ENCODE results near the gene UFD1. TPM values are rescaled to one million over a fixed set of nuclear protein-coding genes. Genes with fewer than 3 reads are reported as not detected.

Gene UFD1
- total and polyA plus RNA-seq, 9 of the 15 experiments (the other 6 are each of a cell fraction or from before 2014, with no cell fraction given): 238 to 645 (median 363) TPM

GRCh38 chr22:19519041-19519926 is 40.3 kb upstream of the UFD1 start (continued):
- TF ChIP-seq ARID4B (CRISPR knock-in tag; IDR thresholded peaks at IDR 0.05) (0 out of 2 replicates have a peak, but pooled peaks have one; percentile 57), CREM (IDR thresholded peaks at IDR 0.05; ENCODE audit: low read depth) (no peak), BRF1 (IDR thresholded peaks at IDR 0.05; ENCODE audit: borderline replicate concordance, extremely low read depth, insufficient read length) (no peak), GTF2F1 (IDR thresholded peaks at IDR 0.05; ENCODE audit: low read depth, low read length) (no peak), SAFB2 (IDR thresholded peaks at IDR 0.05; ENCODE audit: borderline replicate concordance, low read depth, low read length, severe bottlenecking) (no peak), NR1H2 (CRISPR knock-in tag; IDR thresholded peaks at IDR 0.05) (no peak), NFXL1 (CRISPR knock-in tag; IDR thresholded peaks at IDR 0.05) (no peak), ID3 (CRISPR knock-in tag; IDR thresholded peaks at IDR 0.05) (no peak), ID3 (tag; IDR thresholded peaks at IDR 0.05) (no peak), PHF8 (IDR thresholded peaks at IDR 0.05; ENCODE audit: borderline replicate concordance, low read length) (no peak), ZFX (CRISPR knock-in tag; IDR thresholded peaks at IDR 0.05) (no peak), E2F4 (CRISPR knock-in tag; IDR thresholded peaks at IDR 0.05; ENCODE audit: low read depth) (no peak), DIDO1 (tag; IDR thresholded peaks at IDR 0.05; ENCODE audit: low read depth) (no peak), CEBPG (CRISPR knock-in tag; IDR thresholded peaks at IDR 0.05) (0 out of 2 replicates have a peak, but pooled peaks have one; percentile 33), CEBPG (tag; conservative IDR thresholded peaks at IDR 0.05 in 1 of 2, IDR thresholded peaks at IDR 0.05 in 1 of 2) (no peak), CCAR2 (IDR thresholded peaks at IDR 0.05; ENCODE audit: low read depth, low read length) (0 out of 2 replicates have a peak, but pooled peaks have one; percentile 40), NCOA6 (IDR thresholded peaks at IDR 0.05) (no peak), ZNF354B (CRISPR knock-in tag; IDR thresholded peaks at IDR 0.05) (no peak), NFATC3 (IDR thresholded peaks at IDR 0.05) (no peak), SMARCB1 (IDR thresholded peaks at IDR 0.05; ENCODE audit: insufficient read length, low read depth) (no peak), CREB3L1 (IDR thresholded peaks at IDR 0.05; ENCODE audit: borderline replicate concordance, low read depth) (no peak)
